Endothelial cell of umbilical vein (primary cell): ENCODE data around the gene ATP2B2.

Source experiments
- EZH2 ChIP-seq: IDR thresholded peaks from 2 replicates; pipeline ENCODE4 v1.6.1; 2012; ENCODE audit warnings: borderline replicate concordance, low read depth, mild to moderate bottlenecking, moderate library complexity, low read length, inconsistent platforms; ENCODE audit not compliant: severe bottlenecking
- GATA2 ChIP-seq: IDR thresholded peaks from 2 replicates; pipeline ENCODE4 v1.7.0; 2011; ENCODE audit warnings: low read depth, mild to moderate bottlenecking, moderate library complexity, mixed read lengths, low read length; ENCODE audit not compliant: insufficient read length, insufficient read depth
- JUN ChIP-seq: IDR thresholded peaks from 2 replicates; pipeline ENCODE4 v1.6.1; 2011; ENCODE audit warnings: borderline replicate concordance, low read depth; ENCODE audit not compliant: insufficient read length, insufficient read depth
- POLR2A ChIP-seq: IDR thresholded peaks from 2 replicates; pipeline ENCODE4 v1.6.1; 2012; ENCODE audit warnings: low read depth, mild to moderate bottlenecking, control low read depth, low read length
- POLR2AphosphoS5 ChIP-seq: IDR thresholded peaks from 2 replicates; pipeline ENCODE4 v1.6.1; 2012; ENCODE audit warnings: low read depth, mild to moderate bottlenecking, control low read depth, low read length, moderate library complexity; ENCODE audit not compliant: insufficient read depth
- TF ChIP-seq, protein P1 (sequence below), 2 donors: IDR thresholded peaks; 1 replicate in 1 of 2; 2 replicates in 1 of 2; pipeline ENCODE4 v1.5.1; 2011; ENCODE audit warnings: low read length in 2 of 2, mild to moderate bottlenecking in 2 of 2, moderate library complexity in 2 of 2, control low read depth in 1 of 2, inconsistent platforms in 1 of 2, low read depth in 1 of 2; ENCODE audit not compliant: insufficient read depth in 1 of 2; ENCODE audit errors: extremely low read depth in 1 of 2
- TF ChIP-seq, protein P2 (sequence below): IDR thresholded peaks from 2 replicates; pipeline ENCODE4 v1.6.1; 2011; ENCODE audit not compliant: insufficient read depth, insufficient read length

- TF ChIP-seq, protein P1, sequence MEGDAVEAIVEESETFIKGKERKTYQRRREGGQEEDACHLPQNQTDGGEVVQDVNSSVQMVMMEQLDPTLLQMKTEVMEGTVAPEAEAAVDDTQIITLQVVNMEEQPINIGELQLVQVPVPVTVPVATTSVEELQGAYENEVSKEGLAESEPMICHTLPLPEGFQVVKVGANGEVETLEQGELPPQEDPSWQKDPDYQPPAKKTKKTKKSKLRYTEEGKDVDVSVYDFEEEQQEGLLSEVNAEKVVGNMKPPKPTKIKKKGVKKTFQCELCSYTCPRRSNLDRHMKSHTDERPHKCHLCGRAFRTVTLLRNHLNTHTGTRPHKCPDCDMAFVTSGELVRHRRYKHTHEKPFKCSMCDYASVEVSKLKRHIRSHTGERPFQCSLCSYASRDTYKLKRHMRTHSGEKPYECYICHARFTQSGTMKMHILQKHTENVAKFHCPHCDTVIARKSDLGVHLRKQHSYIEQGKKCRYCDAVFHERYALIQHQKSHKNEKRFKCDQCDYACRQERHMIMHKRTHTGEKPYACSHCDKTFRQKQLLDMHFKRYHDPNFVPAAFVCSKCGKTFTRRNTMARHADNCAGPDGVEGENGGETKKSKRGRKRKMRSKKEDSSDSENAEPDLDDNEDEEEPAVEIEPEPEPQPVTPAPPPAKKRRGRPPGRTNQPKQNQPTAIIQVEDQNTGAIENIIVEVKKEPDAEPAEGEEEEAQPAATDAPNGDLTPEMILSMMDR (IDR thresholded peaks at IDR 0.05; ENCODE audit: extremely low read depth in 1 of 2, insufficient read depth in 1 of 2, low read depth in 1 of 2, low read length in 2 of 2), result no peak
- TF ChIP-seq POLR2AphosphoS5 (no peak), POLR2A (no peak), EZH2 (no peak), JUN (no peak), GATA2 (no peak)
- TF ChIP-seq, protein P2, sequence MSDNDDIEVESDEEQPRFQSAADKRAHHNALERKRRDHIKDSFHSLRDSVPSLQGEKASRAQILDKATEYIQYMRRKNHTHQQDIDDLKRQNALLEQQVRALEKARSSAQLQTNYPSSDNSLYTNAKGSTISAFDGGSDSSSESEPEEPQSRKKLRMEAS, result no peak
Measured at GRCh38 chr3:10389339-10389738, 116.0 kb downstream of the ATP2B2 start.
